22Rv1 (cell line): ENCODE data around the gene NDUFA1.
"Not testable (repeated sequence)": the region's sequence is repeated elsewhere in the genome, so short reads cannot be mapped to it uniquely, and the experiment has no call there.

Source experiments
- H3K27ac ChIP-seq: fragments of 450-650 bp; 2 replicates; pipeline ENCODE4 v1.5.1; 2017
- ZFX ChIP-seq: fragments of 450-650 bp; IDR thresholded peaks from 2 replicates; pipeline ENCODE4 v1.6.1; 2017; ENCODE audit warnings: antibody characterized with exemption, borderline replicate concordance
- TF ChIP-seq, protein P1 (sequence below): fragments of 450-650 bp; IDR thresholded peaks from 2 replicates; pipeline ENCODE4 v1.5.1; 2017; ENCODE audit warnings: mild to moderate bottlenecking

NDUFA1 gene

DNA sequence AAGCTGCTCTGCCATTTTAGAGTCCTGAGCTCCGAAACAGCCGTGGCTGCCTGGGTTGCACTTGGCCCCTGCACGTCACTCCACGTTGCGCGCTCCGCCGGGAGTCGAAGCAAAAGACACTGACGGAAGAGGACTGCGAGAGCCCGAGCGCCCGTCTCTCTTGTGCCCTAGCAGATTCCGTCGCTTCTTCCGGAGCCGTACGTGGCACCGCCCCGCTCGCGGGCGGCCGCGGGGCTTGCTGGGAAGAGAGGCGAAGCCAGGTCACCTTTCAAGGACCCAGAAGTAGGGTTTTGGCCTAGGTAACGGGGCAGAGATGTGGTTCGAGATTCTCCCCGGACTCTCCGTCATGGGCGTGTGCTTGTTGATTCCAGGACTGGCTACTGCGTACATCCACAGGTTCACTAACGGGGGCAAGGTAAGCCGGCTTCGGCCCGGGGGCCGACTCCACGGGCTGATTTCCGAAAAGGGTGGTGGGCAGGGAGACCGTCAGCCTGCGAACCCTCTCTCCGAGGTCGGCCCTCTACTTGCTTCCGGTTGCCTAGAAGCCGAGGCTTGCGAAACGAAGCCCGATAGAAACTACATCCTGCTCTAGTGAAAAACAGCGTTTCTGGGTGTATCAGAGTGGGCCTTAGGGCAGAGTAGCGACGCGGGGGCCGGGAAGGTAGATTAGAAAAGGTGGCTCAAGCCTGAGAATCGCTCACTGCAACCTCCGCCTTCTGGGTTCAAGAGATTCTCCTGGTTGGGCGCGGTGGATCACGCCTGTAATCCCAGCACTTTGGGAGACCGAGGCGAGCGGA lies at the start of gene NDUFA1, which contains the start of gene RNF113A:
TSS of gene NDUFA1 (plus strand) at position 234 of the 797 bp plus-strand sequence. CDS start at position 314, 80 bp downstream.
TSS of gene RNF113A (minus strand) at position 135 of the 797 bp plus-strand sequence. CDS start at position 15, 120 bp downstream.
- TF ChIP-seq, protein P1, sequence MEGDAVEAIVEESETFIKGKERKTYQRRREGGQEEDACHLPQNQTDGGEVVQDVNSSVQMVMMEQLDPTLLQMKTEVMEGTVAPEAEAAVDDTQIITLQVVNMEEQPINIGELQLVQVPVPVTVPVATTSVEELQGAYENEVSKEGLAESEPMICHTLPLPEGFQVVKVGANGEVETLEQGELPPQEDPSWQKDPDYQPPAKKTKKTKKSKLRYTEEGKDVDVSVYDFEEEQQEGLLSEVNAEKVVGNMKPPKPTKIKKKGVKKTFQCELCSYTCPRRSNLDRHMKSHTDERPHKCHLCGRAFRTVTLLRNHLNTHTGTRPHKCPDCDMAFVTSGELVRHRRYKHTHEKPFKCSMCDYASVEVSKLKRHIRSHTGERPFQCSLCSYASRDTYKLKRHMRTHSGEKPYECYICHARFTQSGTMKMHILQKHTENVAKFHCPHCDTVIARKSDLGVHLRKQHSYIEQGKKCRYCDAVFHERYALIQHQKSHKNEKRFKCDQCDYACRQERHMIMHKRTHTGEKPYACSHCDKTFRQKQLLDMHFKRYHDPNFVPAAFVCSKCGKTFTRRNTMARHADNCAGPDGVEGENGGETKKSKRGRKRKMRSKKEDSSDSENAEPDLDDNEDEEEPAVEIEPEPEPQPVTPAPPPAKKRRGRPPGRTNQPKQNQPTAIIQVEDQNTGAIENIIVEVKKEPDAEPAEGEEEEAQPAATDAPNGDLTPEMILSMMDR, result no peak
- TF ChIP-seq ZFX, result no peak
- peak within 1 kb of the TSS; percentile 90 for H3K27ac ChIP-seq

- not testable (repeated sequence) for H3K27ac ChIP-seq
These were observed 47.4 kb upstream of the NDUFA1 start for GRCh38 chrX:119824221-119824620.

DNA sequence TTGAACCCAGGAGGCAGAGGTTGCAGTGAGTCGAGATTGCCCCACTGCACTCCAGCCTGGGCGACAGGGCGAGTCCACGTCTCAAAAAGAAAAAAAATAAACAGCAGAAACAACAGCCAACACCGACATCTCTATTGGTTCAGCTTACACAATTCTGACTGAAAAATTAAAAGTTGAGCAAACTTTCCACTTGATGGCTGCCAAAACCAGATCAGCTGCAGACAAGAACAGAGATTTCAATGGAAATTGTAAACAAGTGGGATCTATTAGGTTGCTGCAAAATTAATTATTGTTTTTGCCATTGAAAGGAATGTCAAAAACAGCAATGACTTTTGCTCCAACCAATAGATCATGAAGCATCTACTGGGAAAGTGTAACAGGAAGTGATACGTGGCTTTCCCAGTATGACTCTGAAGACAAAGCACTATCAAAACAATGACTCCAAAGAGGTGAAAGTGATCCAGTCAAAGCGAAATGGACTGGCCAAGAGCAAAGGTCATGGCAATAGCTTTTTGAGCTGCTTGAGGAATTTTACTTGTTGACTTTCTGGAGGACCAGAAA lies 45.2 kb upstream of the NDUFA1 start:
- no peak overlapping the region for H3K27ac ChIP-seq
- no peak for TF ChIP-seq ZFX
- TF ChIP-seq, protein P1, result no peak

DNA sequence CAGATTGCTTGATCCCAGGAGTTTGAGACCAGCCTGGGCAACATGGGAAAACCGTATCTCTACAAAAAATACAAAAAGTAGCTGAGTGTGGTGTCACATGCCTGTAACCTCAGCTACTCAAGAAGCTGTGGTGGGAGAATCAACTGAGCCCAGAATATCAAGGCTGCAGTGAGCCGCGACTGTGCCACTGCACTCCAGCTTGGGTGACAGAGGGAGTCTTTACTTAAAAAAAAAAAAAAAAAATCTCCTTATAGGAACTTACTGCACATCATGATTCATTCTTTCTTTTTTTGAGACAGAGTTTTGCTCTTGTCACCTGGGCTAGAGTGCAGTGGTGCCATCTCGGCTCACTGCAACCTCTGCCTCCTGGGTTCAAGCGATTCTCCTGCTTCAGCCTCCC lies 43.2 kb upstream of the NDUFA1 start:
- no peak overlapping the region for H3K27ac ChIP-seq
- TF ChIP-seq, protein P1, result no peak
- TF ChIP-seq ZFX, result no peak

DNA sequence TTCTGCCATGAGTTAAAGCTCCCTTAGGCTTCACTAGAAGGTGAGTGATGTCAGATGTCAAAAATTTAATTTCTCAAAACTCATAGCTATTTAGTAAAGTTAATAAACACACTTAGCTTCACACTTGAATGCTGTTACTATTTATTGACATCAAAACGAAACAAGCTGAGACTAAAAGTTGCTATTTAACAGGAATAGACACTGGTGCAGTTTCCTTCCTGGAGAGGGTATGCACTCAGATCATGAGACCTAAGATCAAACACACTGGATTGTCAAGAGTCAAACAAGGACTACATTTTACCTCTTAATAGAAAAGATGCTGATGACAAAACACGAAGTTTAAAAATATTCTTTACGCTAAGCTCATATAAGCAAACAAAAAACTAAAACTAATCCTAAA lies 37.7 kb upstream of the NDUFA1 start:
- no peak overlapping the region for H3K27ac ChIP-seq
- TF ChIP-seq, protein P1, result no peak
- no peak for TF ChIP-seq ZFX

GRCh38 chrX:119852382-119853353 lies 19.0 kb upstream of the NDUFA1 start, which contains the start of gene UPF3B:
Gene UPF3B (minus strand): TSS chrX:119852963. CDS start chrX:119852928, 35 bp downstream.
- peak within 1 kb of the TSS; percentile 67 for H3K27ac ChIP-seq
- no peak for TF ChIP-seq ZFX
- TF ChIP-seq, protein P1, result no peak

DNA sequence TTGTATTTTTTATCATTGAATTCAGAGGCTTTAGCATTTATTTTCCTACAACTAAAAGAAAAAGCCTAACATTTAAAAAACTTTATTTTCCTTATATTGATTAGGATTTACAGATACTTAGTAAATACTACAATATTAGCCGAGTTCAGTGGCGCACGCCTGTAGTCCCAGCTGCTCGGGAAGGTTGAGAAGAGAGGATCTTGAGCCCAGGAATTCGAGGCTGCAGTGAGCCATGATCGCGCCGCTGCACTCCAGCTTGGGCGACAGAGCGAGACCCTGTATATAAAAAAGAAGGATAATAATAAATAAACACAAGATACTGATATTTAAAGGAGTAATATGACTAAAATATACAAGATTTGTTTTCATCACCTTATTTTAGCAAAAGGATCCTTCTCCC lies 18.2 kb upstream of the NDUFA1 start:
- peak overlapping the region; percentile 67 for H3K27ac ChIP-seq

More for the DNA sequence above, 18.2 kb upstream of the NDUFA1 start:
- no peak for TF ChIP-seq ZFX
- TF ChIP-seq, protein P1, result no peak
